GM12878 (cell line): ENCODE data around the gene KCNJ14. TPM values are rescaled to one million over a fixed set of nuclear protein-coding genes. Genes with fewer than 3 reads are reported as not detected.
A peak's percentile ranks its signal among the peaks of the same experiment; 100 is the strongest.

Experiments used
- CREM ChIP-seq: IDR thresholded peaks from 2 replicates; pipeline ENCODE4 v1.6.1; 2014; ENCODE audit warnings: antibody characterized with exemption, low read depth
- FOXK2 ChIP-seq: fragments of 450-650 bp; IDR thresholded peaks from 2 replicates; pipeline ENCODE4 v1.6.1; 2017; ENCODE audit warnings: mild to moderate bottlenecking, moderate library complexity
- MYC ChIP-seq: IDR thresholded peaks from 2 replicates; pipeline ENCODE4 v1.6.1; 2011; ENCODE audit warnings: mild to moderate bottlenecking, low read length, moderate library complexity, inconsistent platforms; ENCODE audit not compliant: insufficient read depth, insufficient replicate concordance, insufficient read length, severe bottlenecking
- SREBF1 ChIP-seq: IDR thresholded peaks from 2 replicates; pipeline ENCODE4 v1.6.1; 2012; ENCODE audit warnings: mild to moderate bottlenecking, low read length
- SRF ChIP-seq, 2 experiments: IDR thresholded peaks; 2 replicates each; pipeline ENCODE4 v1.6.1; 2011; ENCODE audit warnings: low read depth in 2 of 2, low read length in 2 of 2, mild to moderate bottlenecking in 1 of 2, moderate library complexity in 1 of 2
- STAT3 ChIP-seq: IDR thresholded peaks from 2 replicates; pipeline ENCODE4 v1.6.1; 2011; ENCODE audit warnings: low read depth, low read length, improper control_type of control experiment
- TAF1 ChIP-seq: IDR thresholded peaks from 2 replicates; pipeline ENCODE4 v1.6.1; 2011; ENCODE audit warnings: mild to moderate bottlenecking, low read depth, low read length, borderline replicate concordance
- ZNF24 ChIP-seq: fragments of 450-650 bp; IDR thresholded peaks from 2 replicates; pipeline ENCODE4 v1.6.1; 2017; ENCODE audit warnings: antibody characterized with exemption, mild to moderate bottlenecking
- polyA plus RNA-seq, 11 experiments: library from polyadenylated mRNA; depleted of rRNA in 4 of 11; unstranded in 6 of 11; stranded (reverse) in 5 of 11; fragments of >200 nt; fragmentation: Nextera tagmentation in 4 of 11; fragmentation: Illumina TruSeq in 1 of 11; extraction: Ambion mirVana in 4 of 11; extraction: Trizol in 1 of 11; gene quantifications; 1 replicate in 1 of 11; 2 replicates in 10 of 11; pipeline versions ENCODE4 v1.2.1 to v1.2.3, GENCODE V29; 2011 to 2016; ENCODE audit warnings: inconsistent platforms in 2 of 11, missing spikeins in 2 of 11, low read depth in 1 of 11
- total RNA-seq, 4 experiments: library from RNA; depleted of rRNA in 3 of 4; stranded (reverse); fragments of >200 nt in 3 of 4; fragmentation: Illumina TruSeq in 1 of 4; extraction: Trizol in 1 of 4; gene quantifications; 2 replicates each; pipeline versions ENCODE4 v1.2.1 to v1.2.3, GENCODE V29; 2013 to 2021
- TF ChIP-seq, protein P1 (sequence below): IDR thresholded peaks from 2 replicates; pipeline ENCODE4 v1.6.1; 2012; ENCODE audit warnings: mild to moderate bottlenecking, low read depth, low read length
- TF ChIP-seq, protein P2 (sequence below): IDR thresholded peaks from 2 replicates; pipeline ENCODE4 v1.6.1; 2012; ENCODE audit warnings: improper control_type of control experiment, low read depth, low read length; ENCODE audit not compliant: insufficient replicate concordance
- TF ChIP-seq, protein P3 (sequence below): fragments of 450-650 bp; IDR thresholded peaks from 2 replicates; pipeline ENCODE4 v1.6.1; 2016; ENCODE audit warnings: mild to moderate bottlenecking, moderate library complexity, borderline replicate concordance

KCNJ14 gene
- total and polyA plus RNA-seq, 10 of the 15 experiments (the other 5 are each of a cell fraction or from before 2014, with no cell fraction given): 0.24 to 1.4 (median 0.42) TPM

DNA sequence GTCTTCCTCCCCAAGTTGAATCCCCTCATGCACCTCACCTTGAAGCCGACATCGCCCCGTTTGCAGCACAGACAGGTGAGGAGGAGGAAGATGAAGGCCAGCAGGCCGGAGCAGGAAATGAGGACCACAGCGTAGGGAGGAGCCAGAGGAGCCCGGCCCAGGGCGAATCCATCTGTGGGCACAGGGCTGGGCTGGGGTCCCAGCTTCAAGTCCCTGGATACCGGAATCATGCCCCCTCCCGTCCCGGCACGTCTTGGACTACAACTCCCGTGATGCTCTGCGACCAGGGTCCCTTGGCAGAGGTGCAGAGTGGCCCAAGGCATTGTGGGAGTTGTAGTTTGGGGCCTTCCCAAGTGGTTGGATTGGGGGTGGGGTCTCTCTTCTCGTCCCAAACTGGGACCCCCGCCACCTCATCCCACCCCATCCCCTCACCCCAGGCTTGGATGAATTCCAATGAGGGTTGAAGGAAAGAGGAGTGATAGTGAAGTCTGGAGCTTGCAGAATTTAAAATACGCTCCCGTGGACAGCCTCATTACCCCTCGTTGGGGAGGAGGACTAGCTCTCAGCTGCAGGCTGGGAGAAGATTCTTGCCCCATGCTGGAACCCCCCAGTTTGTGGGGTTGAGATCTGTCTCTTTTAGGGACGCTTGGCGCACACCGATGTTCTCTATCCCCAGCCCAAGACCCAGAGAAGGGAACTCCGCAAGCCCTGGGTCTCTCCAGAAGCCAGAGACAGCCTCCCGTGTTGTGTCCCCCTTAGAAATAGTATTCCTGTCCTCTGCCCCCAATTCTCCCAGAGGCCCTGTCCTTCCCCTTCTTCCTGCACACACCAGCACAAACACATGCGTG, 55.3 kb downstream of the KCNJ14 start (continued):
- TF ChIP-seq, protein P1, sequence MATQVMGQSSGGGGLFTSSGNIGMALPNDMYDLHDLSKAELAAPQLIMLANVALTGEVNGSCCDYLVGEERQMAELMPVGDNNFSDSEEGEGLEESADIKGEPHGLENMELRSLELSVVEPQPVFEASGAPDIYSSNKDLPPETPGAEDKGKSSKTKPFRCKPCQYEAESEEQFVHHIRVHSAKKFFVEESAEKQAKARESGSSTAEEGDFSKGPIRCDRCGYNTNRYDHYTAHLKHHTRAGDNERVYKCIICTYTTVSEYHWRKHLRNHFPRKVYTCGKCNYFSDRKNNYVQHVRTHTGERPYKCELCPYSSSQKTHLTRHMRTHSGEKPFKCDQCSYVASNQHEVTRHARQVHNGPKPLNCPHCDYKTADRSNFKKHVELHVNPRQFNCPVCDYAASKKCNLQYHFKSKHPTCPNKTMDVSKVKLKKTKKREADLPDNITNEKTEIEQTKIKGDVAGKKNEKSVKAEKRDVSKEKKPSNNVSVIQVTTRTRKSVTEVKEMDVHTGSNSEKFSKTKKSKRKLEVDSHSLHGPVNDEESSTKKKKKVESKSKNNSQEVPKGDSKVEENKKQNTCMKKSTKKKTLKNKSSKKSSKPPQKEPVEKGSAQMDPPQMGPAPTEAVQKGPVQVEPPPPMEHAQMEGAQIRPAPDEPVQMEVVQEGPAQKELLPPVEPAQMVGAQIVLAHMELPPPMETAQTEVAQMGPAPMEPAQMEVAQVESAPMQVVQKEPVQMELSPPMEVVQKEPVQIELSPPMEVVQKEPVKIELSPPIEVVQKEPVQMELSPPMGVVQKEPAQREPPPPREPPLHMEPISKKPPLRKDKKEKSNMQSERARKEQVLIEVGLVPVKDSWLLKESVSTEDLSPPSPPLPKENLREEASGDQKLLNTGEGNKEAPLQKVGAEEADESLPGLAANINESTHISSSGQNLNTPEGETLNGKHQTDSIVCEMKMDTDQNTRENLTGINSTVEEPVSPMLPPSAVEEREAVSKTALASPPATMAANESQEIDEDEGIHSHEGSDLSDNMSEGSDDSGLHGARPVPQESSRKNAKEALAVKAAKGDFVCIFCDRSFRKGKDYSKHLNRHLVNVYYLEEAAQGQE: no peak
- TF ChIP-seq CREM (peak; percentile 66; the same call in 1 of the 2 replicates), FOXK2 (no peak), ZNF24 (no peak), SREBF1 (peak; percentile 71), TAF1 (no peak), SRF (IDR thresholded peaks at IDR 0.05; ENCODE audit: low read depth in 2 of 2, low read length in 2 of 2) (no peak), STAT3 (no peak), MYC (no peak)
- TF ChIP-seq, protein P2, sequence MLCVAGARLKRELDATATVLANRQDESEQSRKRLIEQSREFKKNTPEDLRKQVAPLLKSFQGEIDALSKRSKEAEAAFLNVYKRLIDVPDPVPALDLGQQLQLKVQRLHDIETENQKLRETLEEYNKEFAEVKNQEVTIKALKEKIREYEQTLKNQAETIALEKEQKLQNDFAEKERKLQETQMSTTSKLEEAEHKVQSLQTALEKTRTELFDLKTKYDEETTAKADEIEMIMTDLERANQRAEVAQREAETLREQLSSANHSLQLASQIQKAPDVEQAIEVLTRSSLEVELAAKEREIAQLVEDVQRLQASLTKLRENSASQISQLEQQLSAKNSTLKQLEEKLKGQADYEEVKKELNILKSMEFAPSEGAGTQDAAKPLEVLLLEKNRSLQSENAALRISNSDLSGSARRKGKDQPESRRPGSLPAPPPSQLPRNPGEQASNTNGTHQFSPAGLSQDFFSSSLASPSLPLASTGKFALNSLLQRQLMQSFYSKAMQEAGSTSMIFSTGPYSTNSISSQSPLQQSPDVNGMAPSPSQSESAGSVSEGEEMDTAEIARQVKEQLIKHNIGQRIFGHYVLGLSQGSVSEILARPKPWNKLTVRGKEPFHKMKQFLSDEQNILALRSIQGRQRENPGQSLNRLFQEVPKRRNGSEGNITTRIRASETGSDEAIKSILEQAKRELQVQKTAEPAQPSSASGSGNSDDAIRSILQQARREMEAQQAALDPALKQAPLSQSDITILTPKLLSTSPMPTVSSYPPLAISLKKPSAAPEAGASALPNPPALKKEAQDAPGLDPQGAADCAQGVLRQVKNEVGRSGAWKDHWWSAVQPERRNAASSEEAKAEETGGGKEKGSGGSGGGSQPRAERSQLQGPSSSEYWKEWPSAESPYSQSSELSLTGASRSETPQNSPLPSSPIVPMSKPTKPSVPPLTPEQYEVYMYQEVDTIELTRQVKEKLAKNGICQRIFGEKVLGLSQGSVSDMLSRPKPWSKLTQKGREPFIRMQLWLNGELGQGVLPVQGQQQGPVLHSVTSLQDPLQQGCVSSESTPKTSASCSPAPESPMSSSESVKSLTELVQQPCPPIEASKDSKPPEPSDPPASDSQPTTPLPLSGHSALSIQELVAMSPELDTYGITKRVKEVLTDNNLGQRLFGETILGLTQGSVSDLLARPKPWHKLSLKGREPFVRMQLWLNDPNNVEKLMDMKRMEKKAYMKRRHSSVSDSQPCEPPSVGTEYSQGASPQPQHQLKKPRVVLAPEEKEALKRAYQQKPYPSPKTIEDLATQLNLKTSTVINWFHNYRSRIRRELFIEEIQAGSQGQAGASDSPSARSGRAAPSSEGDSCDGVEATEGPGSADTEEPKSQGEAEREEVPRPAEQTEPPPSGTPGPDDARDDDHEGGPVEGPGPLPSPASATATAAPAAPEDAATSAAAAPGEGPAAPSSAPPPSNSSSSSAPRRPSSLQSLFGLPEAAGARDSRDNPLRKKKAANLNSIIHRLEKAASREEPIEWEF: no peak
- TF ChIP-seq, protein P3, sequence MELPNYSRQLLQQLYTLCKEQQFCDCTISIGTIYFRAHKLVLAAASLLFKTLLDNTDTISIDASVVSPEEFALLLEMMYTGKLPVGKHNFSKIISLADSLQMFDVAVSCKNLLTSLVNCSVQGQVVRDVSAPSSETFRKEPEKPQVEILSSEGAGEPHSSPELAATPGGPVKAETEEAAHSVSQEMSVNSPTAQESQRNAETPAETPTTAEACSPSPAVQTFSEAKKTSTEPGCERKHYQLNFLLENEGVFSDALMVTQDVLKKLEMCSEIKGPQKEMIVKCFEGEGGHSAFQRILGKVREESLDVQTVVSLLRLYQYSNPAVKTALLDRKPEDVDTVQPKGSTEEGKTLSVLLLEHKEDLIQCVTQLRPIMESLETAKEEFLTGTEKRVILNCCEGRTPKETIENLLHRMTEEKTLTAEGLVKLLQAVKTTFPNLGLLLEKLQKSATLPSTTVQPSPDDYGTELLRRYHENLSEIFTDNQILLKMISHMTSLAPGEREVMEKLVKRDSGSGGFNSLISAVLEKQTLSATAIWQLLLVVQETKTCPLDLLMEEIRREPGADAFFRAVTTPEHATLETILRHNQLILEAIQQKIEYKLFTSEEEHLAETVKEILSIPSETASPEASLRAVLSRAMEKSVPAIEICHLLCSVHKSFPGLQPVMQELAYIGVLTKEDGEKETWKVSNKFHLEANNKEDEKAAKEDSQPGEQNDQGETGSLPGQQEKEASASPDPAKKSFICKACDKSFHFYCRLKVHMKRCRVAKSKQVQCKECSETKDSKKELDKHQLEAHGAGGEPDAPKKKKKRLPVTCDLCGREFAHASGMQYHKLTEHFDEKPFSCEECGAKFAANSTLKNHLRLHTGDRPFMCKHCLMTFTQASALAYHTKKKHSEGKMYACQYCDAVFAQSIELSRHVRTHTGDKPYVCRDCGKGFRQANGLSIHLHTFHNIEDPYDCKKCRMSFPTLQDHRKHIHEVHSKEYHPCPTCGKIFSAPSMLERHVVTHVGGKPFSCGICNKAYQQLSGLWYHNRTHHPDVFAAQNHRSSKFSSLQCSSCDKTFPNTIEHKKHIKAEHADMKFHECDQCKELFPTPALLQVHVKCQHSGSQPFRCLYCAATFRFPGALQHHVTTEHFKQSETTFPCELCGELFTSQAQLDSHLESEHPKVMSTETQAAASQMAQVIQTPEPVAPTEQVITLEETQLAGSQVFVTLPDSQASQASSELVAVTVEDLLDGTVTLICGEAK: no peak
